BLaER1 (cell line): ENCODE measurements around the gene ZNF14.
"Not testable (repeated sequence)": the region's sequence is repeated elsewhere in the genome, so short reads cannot be mapped to it uniquely, and the experiment has no call there.

Experiments
- H3K27ac ChIP-seq: shearing (Covaris generic); formaldehyde crosslinking; 2 replicates; pipeline ENCODE4 v1.8.1; 2022
- H3K27me3 ChIP-seq: shearing (Covaris generic); formaldehyde crosslinking; 2 replicates; pipeline ENCODE4 v1.8.1; 2022
- H3K36me3 ChIP-seq: shearing (Covaris generic); formaldehyde crosslinking; 2 replicates; pipeline ENCODE4 v1.8.1; 2022
- H3K4me1 ChIP-seq: shearing (Covaris generic); formaldehyde crosslinking; 2 replicates; pipeline ENCODE4 v1.8.1; 2022
- H3K4me2 ChIP-seq: shearing (Covaris generic); formaldehyde crosslinking; 2 replicates; pipeline ENCODE4 v1.8.1; 2022
- H3K4me3 ChIP-seq: shearing (Covaris generic); formaldehyde crosslinking; 2 replicates; pipeline ENCODE4 v1.8.1; 2022
- H3K9ac ChIP-seq: shearing (Covaris generic); formaldehyde crosslinking; 2 replicates; pipeline ENCODE4 v1.8.1; 2022
- H3K9me3 ChIP-seq: shearing (Covaris generic); formaldehyde crosslinking; 2 replicates; pipeline ENCODE4 v1.8.1; 2022
- H4K20me1 ChIP-seq: shearing (Covaris generic); formaldehyde crosslinking; 2 replicates; pipeline ENCODE4 v1.8.1; 2022
- Cebpa-rat ChIP-seq: shearing (Covaris generic); IDR thresholded peaks from 2 replicates; pipeline ENCODE4 v1.8.1; 2022

ZNF14 gene

DNA sequence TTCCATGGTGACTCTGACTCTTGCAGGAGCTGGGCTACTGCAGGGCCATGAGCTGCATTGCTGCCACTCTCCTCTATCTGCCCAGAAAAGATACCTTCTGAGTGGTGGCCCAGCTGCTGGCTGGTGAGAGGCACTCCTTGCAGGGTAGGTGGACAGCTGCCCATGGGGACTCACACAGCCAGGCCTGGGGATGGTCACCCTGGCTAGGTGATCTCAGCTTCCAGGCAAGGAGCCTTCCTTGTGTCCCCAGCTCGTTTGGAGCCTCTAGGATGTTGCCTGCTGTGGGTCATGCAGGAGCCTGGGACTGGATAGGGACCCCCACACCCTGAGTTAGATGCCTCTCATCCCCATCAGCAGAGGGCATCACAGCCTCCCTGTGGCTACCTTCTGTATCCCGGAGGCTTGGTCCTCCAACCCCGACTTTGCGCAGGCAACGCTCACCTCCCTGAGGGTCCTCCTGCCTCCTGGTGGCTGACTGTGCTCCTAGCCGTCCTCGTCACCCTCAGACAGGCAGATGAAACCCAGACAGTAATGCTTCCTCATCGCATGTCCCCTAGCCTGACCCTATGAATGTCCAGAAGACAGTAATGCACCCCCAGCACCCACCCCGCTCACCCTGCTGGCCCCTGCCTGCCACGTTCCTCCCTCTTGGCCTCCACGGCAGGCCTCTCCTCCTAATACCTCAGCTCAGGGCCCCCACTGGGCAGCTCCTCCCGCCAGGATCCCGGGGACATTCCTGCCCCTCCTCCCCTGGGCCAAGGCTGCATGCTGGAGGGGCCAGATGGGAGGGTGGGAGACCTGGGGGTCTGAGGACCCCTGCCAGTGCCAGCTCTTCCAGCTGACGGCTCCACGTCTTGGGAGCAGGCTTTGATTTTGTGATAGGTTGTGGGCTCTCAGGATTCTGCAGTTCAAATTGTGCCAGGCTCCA, 13.6 kb upstream of the ZNF14 start:
- Histone ChIP-seq H3K27me3 (no peaks in the 10 kb centered on the region), H3K9ac (no peak overlapping the region), H3K4me2 (no peak overlapping the region), H3K27ac (no peak overlapping the region), H3K4me1 (no peaks in the 10 kb centered on the region), H3K36me3 (no peaks in the 10 kb centered on the region), H3K4me3 (no peak overlapping the region), H4K20me1 (no peaks in the 10 kb centered on the region), H3K9me3 (no peaks in the 10 kb centered on the region)
- no peak for TF ChIP-seq Cebpa-rat

DNA sequence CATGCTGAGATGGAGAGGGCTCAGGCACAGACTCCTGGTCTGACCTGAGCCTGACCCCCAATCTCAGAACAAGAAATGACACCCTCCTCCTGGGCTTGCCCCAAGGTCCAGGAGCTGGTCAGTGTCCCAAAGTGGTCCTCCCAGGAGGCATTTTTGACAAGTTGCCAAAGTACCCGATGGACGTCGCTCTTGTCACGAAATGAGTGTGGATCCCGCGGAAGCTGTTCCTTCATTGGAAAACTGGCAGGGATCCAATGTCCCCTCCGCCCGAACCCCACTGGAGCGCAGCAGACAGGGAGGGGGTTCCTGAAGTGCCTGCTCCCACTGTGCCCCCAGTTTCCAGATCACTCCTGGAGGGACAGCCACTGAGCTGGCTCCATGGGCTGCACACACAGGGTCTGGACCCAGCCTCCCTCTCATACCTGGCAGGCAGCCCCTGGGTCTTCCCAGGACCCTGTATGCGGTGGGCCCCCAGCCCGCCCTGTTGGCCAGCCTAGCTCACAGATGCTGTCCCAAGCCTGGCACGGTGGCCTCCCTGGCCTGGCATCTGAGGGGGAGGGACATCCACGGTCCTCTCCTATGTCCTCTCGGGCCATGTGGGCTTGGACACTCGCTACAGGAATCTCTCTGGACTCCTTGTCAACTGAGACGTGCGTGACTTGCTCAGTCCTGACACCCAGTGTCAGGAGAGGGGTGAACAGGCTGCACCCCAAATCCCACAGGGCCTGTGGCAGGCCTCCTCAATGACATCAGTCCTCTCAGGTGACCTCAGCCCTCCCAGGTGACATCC, 12.8 kb upstream of the ZNF14 start:
- H3K4me1 ChIP-seq: no peaks in the 10 kb centered on the region
- no peak overlapping the region for H3K27ac ChIP-seq
- H4K20me1 ChIP-seq: no peaks in the 10 kb centered on the region
- no peak overlapping the region for H3K4me2 ChIP-seq
- no peaks in the 10 kb centered on the region for H3K27me3 ChIP-seq
- H3K9ac ChIP-seq: no peak overlapping the region
- no peak for TF ChIP-seq Cebpa-rat
- H3K9me3 ChIP-seq: no peaks in the 10 kb centered on the region
- H3K4me3 ChIP-seq: no peak overlapping the region
- no peaks in the 10 kb centered on the region for H3K36me3 ChIP-seq

DNA sequence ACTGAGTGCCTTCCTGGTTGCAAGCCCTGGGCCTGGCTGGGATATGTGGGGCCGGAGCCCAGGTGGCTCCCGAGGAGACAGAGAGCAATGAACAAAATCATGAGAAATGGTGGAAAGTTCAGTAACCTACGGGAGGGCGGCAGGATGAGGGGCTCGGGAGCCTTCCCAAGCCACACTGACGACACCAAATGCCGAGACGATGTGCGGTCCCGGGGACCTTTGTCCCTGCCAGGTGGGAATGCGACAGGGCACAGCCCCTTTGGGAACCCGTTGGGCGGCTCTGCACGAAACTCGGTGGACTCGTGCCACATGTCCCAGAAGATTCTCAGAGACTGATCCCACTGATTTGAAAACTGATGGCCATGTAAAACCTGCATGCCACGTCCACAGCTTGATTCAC, 11.7 kb upstream of the ZNF14 start:
- no peaks in the 10 kb centered on the region for H3K4me1 ChIP-seq
- no peak overlapping the region for H3K4me2 ChIP-seq
- H3K9me3 ChIP-seq: no peaks in the 10 kb centered on the region
- no peaks in the 10 kb centered on the region for H3K36me3 ChIP-seq
- no peaks in the 10 kb centered on the region for H3K27me3 ChIP-seq
- no peak overlapping the region for H3K4me3 ChIP-seq
- H3K9ac ChIP-seq: no peak overlapping the region
- TF ChIP-seq Cebpa-rat: no peak
- H4K20me1 ChIP-seq: no peaks in the 10 kb centered on the region
- H3K27ac ChIP-seq: no peak overlapping the region

DNA sequence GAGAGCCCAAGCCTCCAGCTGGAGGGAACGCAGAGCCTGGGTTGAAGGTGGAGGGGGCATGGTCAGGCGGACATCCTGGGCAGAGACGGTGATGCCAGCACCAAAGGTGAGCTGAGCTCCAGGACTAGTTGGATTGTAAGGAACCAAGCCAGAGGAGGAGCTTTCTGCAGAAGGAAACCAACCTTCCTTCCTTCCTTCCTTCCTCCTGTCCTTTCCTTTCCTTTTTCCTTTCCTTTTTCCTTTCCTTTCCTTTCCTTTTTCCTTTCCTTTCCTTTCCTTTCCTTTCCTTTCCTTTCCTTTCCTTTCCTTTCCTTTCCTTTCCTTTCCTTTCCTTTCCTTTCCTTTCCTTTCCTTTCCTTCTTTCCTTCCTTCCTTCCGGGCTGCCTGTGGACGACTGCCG, 11.0 kb upstream of the ZNF14 start:
- not testable (repeated sequence) for H3K4me3 ChIP-seq, H3K9me3 ChIP-seq, H3K36me3 ChIP-seq, H3K9ac ChIP-seq, H3K27ac ChIP-seq, H4K20me1 ChIP-seq, H3K27me3 ChIP-seq, H3K4me1 ChIP-seq, H3K4me2 ChIP-seq

DNA sequence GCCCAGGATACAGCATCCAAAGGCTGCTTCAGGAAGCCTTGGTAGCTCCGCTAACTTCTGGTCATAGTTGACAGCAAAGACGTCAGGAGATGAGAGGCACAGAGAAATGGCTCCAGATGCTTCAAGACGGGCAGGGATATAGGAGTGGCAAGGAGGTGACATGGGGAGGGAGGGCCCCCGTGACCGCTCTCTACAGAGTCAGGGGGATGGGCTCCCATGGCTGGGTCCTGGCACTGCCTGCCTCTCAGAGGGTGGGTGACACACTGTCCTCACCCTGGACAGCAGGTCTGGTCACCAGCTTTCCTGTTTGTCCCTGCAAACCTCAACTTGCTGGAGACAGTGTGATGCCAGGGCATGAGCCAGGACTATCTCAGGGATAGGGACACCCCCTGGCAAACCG, 10.3 kb upstream of the ZNF14 start:
- Histone ChIP-seq H3K27ac (no peak overlapping the region), H3K9me3 (no peaks in the 10 kb centered on the region), H3K4me2 (no peak overlapping the region), H3K9ac (no peak overlapping the region), H3K4me3 (no peak overlapping the region), H3K36me3 (no peaks in the 10 kb centered on the region), H3K27me3 (no peaks in the 10 kb centered on the region), H3K4me1 (no peaks in the 10 kb centered on the region), H4K20me1 (no peaks in the 10 kb centered on the region)
- TF ChIP-seq Cebpa-rat: no peak

DNA sequence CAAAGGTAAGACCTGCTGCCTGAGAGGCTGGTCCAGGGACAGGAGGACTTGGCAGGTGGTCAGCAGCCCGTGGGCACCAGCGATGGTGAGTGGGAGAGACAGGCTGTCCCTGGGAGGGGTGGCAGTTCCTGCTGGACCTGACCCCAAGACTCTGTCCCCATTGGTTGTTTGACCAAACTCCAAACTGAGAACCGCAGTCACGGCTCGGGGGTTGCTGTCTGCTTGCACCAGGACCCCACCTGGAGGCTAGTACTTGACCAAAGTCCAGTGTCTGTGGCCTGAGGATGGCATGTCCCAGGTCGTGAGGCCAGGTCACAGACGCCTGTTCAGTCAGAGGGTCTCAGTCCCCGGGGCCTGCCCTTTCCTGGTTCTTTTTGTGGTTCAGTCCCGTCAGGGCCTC, 9.9 kb upstream of the ZNF14 start:
- H3K27me3 ChIP-seq: no peaks in the 10 kb centered on the region
- H3K4me2 ChIP-seq: no peak overlapping the region
- TF ChIP-seq Cebpa-rat: no peak
- H3K4me3 ChIP-seq: no peak overlapping the region
- H3K36me3 ChIP-seq: no peaks in the 10 kb centered on the region
- no peaks in the 10 kb centered on the region for H4K20me1 ChIP-seq
- no peaks in the 10 kb centered on the region for H3K9me3 ChIP-seq
- no peak overlapping the region for H3K27ac ChIP-seq
- H3K4me1 ChIP-seq: no peaks in the 10 kb centered on the region
- no peak overlapping the region for H3K9ac ChIP-seq

DNA sequence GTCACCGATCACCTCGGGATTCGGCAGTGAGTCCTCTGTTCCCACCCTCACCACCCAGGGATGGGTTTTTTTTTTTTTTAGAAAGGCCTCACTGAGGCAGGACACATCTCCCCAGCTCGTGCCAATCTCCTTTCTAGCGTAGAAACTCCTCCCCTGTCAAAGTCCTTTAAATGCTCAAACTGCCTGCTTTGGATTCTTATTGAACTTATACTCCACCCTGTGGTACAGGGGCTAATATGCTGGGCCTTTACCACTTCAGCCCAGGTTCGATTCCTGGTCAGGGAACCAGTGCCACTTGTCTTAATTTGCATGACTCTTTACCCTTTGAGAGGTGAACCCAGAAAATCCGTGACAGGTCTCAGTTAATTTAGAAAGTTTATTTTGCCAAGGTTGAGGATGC, 8.3 kb upstream of the ZNF14 start:
- Histone ChIP-seq H3K9ac (no peak overlapping the region), H3K27ac (no peak overlapping the region), H3K4me3 (no peak overlapping the region), H3K27me3 (no peaks in the 10 kb centered on the region), H3K36me3 (no peaks in the 10 kb centered on the region), H3K4me1 (no peaks in the 10 kb centered on the region), H4K20me1 (no peaks in the 10 kb centered on the region), H3K4me2 (no peak overlapping the region), H3K9me3 (no peaks in the 10 kb centered on the region)
- no peak for TF ChIP-seq Cebpa-rat

DNA sequence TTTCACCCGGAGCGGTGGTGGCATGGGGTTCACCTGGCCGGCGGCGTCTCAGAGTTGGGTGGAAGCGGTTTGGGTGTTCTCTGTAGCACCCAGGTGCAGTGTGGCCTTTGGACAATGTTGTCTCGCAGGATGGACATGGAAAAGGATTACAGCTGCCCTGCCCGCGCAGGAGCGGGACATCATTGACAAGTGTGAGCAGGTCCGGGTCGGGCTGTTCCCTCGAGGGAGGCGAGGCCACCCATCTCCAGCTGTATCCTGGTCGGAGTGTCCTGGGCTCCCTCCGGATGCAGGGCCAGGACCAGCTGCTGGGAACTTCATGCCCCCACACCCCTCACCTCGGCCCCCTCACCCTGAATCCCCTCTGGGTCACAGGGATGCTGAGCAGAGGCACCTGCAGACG, 7.8 kb upstream of the ZNF14 start:
- no peaks in the 10 kb centered on the region for H3K36me3 ChIP-seq
- H3K27ac ChIP-seq: no peak overlapping the region
- H3K9me3 ChIP-seq: no peaks in the 10 kb centered on the region
- no peak overlapping the region for H3K4me2 ChIP-seq
- H3K4me3 ChIP-seq: no peak overlapping the region
- H3K4me1 ChIP-seq: no peaks in the 10 kb centered on the region
- H3K27me3 ChIP-seq: no peaks in the 10 kb centered on the region
- no peak overlapping the region for H3K9ac ChIP-seq
- no peak for TF ChIP-seq Cebpa-rat
- H4K20me1 ChIP-seq: no peaks in the 10 kb centered on the region

DNA sequence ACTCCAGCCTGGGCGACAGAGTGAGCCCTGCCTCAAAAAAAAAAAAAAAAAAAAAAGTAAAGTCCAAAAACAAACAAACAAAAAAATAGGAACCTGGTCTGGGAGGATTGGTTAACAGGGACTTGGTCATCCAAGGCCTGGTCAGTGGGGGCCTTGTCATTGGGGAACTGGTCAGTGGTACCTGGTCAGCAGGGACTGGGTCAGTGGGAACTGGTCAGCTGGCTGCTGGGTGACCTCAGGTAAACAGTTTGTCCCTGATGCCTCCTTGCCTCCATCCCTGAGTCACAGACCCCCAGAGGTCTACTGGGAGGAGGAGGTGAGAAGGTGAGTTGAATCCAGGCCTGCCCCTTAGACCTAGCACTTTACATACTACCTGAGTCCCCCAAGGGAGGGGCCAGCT, 5.7 kb upstream of the ZNF14 start:
- no peaks in the 10 kb centered on the region for H3K27me3 ChIP-seq
- H3K9me3 ChIP-seq: 0 out of 2 replicates have a peak, but pooled peaks cover 3% of the 10 kb centered on the region
- no peak overlapping the region for H3K9ac ChIP-seq
- H3K4me3 ChIP-seq: no peak overlapping the region
- no peak overlapping the region for H3K4me2 ChIP-seq
- no peaks in the 10 kb centered on the region for H3K36me3 ChIP-seq
- H3K27ac ChIP-seq: no peak overlapping the region
- TF ChIP-seq Cebpa-rat: no peak
- no peaks in the 10 kb centered on the region for H4K20me1 ChIP-seq
- no peaks in the 10 kb centered on the region for H3K4me1 ChIP-seq
